GM19035 (cell line): ENCODE measurements around the gene KANSL1.

Experiments
- ATAC-seq: cut with Tn5 transposase; IDR thresholded peaks from one replicate; pipeline ENCODE4 v1.9.1; 2021; ENCODE audit not compliant: unreplicated experiment

KANSL1 gene

DNA sequence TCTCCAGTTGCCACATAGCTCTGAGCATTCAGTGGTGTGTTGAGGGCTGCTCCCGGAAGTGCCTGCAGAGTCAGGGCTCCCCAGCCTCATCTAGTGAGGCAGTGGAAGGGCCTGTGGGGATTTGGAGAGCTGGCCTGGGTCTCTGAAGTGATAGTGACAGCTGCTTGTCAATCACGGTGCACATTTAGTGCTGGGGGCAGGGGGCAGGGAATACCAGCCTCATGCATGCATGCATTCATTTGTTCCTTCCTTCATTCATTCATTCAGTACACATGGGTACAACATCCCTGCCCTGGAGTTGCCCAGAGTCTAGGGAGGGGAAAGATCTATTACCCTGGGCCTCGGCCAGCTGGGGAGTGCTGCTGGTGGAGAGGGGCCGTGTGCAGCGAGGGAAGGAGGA lies 205.5 kb downstream of the KANSL1 start:
- no peak for ATAC-seq

DNA sequence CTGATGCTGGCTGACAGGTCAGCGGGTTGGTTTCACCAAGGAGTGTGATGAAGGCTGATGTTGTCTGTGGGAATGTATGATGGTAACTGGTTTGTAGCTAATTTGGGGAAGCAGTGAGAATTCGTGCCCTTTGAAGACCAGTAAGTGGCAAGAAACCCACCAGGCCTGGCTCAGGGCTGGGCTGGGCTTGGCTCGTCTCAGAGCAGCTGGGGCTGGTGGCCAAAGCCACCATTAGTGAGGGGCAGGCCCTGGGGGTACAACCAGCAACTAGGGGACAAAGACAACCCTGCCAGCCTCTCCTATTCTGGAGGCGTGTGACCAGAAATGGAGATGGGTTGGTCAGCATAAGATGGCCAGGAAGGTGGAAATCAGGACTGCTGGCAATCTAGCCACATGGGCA lies 207.2 kb downstream of the KANSL1 start:
- no peak for ATAC-seq

DNA sequence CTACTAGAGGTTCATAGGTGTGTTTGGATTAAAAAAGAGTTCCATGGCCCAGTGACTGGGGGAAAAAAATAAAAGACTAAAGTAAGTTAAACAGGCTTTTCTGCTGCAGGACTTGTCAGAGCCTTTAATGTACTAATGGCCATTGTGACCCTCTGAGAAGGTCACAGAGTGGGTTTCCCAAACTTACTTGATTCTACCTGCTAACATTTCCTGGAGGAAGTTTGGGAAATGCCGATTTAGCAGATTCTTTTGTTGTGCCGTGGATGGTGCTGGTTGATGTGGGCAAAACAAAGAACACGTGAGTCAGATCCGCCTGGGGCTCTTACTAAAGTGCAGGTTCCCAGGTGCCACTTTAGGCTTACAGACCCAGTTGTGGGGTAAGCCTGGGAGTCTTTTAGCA lies 207.8 kb downstream of the KANSL1 start:
- ATAC-seq, result no peak

DNA sequence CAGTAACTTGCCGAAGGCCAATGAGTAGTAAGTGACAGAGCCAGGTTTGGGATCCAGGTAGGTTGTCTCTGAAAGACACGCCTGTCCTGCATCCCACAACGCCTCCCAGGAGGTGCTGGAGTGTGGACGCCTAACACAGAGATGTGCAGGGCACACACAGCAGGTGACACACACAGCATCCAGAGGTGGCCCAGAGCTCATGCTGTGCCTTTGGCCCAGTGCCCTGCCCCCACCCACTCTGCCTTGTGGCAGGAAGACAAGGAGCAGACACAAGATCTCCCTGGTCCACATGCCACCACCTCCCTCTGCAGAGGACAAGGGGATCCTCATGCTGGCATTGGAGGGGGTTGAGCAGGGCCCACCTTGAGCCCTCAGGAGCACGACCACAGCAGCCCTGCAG lies 208.9 kb downstream of the KANSL1 start:
- ATAC-seq, result no peak

DNA sequence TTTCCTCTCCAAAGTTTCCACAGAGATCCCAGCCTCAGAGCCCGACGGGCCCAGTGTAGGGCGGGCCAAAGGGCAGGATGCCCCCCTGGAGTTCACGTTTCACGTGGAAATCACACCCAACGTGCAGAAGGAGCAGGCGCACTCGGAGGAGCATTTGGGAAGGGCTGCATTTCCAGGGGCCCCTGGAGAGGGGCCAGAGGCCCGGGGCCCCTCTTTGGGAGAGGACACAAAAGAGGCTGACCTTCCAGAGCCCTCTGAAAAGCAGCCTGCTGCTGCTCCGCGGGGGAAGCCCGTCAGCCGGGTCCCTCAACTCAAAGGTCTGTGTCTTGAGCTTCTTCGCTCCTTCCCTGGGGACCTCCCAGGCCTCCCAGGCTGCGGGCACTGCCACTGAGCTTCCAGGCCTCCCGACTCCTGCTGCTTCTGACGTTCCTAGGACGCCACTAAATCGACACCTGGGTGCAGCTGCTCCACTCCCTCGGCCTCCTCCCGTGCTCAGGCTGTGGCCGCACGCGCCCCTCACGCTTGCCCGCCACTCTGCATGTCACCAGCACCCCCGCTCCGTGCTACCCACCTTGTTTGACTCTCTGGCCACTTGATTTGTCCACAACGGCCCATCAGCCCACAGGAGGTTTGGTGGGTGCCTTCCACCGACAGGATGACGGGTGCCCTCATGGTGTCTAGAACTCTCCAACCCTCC lies 209.5 kb downstream of the KANSL1 start:
- ATAC-seq, result no peak

DNA sequence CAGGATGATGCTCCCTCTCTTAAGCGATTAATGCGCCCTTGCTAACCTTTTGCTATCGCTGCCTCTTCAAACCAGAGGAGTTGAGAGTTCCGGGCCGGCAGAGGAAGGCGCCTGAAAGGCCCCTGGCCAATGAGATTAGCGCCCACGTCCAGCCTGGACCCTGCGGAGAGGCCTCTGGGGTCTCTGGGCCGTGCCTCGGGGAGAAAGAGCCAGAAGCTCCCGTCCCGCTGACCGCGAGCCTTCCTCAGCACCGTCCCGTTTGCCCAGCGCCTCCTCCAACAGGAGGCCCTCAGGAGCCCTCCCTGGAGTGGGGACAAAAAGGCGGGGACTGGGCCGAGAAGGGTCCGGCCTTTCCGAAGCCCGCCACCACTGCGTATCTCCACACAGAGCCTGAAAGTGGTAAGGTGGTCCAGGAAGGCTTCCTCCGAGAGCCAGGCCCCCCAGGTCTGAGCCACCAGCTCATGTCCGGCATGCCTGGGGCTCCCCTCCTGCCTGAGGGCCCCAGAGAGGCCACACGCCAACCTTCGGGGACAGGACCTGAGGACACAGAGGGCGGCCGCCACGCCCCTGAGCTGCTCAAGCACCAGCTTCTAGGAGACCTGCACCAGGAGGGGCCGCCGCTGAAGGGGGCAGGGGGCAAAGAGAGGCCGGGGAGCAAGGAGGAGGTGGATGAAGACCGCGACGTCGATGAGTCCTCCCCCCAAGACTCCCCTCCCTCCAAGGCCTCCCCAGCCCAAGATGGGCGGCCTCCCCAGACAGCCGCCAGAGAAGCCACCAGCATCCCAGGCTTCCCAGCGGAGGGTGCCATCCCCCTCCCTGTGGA lies 210.2 kb downstream of the KANSL1 start:
- no peak for ATAC-seq

DNA sequence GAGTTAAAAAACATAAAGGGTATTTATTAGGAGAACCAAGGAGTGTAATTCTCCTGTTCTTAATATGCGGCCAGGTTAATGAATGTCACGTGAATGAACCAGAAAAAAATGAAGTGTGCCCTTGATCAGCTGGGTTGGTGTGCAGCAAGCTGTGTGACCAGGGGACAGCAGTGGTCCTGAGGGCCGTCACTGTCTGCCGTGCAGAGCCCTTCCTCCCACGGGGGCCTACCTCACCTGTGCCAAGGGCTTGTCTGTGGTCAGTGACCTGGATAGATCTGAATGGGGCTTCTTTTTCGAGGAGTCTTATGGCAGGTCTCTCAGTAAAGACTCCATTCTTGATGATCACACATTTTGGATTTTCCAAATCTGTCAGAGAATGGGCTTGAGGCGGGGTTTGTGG lies 211.9 kb downstream of the KANSL1 start:
- no peak for ATAC-seq

DNA sequence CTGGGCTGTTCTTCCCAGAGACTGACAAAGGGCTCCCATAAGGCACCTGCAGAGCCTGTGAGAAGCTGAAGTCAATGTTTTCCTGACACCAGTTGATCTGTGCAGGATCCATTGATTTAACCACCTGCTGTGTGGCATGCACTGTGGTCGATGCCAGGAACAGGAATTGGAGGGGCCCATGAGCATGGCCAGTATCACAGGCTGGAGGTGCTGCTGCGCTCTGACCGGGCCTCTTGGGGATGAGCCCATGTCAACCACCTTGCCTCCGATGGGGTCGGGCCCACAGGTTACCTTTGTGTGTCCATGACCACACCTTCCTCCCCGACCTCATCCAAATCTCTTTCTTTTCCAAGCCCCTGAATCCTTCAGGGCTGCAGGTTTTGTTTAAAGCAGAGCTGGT lies 212.4 kb downstream of the KANSL1 start:
- ATAC-seq, result no peak
